AG04450 (cell line): ENCODE measurements around the gene SPATA18. TPM values are rescaled to one million over a fixed set of nuclear protein-coding genes. Genes with fewer than 3 reads are reported as not detected.

ENCODE experiments used
- CTCF ChIA-PET: fragments of 300-600, 350-600 bp; formaldehyde crosslinking; extraction: SDS; loops from one replicate; lab custom pipeline; 2022; ENCODE audit warnings: antibody characterized with exemption, inconsistent platforms; lab: Charles Lee
- POLR2A ChIA-PET: fragments of 350-600 bp; formaldehyde crosslinking; extraction: SDS; loops from one replicate; lab custom pipeline; 2021; ENCODE audit warnings: antibody characterized with exemption, inconsistent platforms; lab: Yijun Ruan, JAX
- DNase-seq: peaks from one replicate; pipeline ENCODE4 v3.0.0-alpha.2; 2011; ENCODE audit warnings: low read depth, low spot score
- H3K27ac ChIP-seq: one replicate; pipeline ENCODE4 v1.5.1; 2012; ENCODE audit warnings: low read depth, low read length, control low read depth
- H3K27me3 ChIP-seq: one replicate; pipeline ENCODE4 v1.6.0; 2012; ENCODE audit warnings: low read length; ENCODE audit not compliant: control insufficient read depth, insufficient read depth
- H3K4me3 ChIP-seq: 2 replicates; pipeline ENCODE4 v1.5.1; 2011; ENCODE audit warnings: mild to moderate bottlenecking, low read depth, low read length, control low read depth
- H3K9me3 ChIP-seq: 2 replicates; pipeline ENCODE4 v1.5.1; 2012; ENCODE audit warnings: low read length; ENCODE audit not compliant: control insufficient read depth, insufficient read depth
- polyA plus RNA-seq: library from polyadenylated mRNA; depleted of rRNA; stranded (reverse); fragments of >200 nt; gene quantifications from 2 replicates; pipeline ENCODE4 v1.2.3, GENCODE V29; 2011; rRNA removed
- TF ChIP-seq, protein P1 (sequence below): IDR thresholded peaks from 2 replicates; pipeline ENCODE4 v1.5.1; 2011; ENCODE audit warnings: low read depth, low read length, control low read depth, inconsistent platforms

Gene SPATA18
- polyA plus RNA-seq, 1 experiment: 12.7 TPM

DNA sequence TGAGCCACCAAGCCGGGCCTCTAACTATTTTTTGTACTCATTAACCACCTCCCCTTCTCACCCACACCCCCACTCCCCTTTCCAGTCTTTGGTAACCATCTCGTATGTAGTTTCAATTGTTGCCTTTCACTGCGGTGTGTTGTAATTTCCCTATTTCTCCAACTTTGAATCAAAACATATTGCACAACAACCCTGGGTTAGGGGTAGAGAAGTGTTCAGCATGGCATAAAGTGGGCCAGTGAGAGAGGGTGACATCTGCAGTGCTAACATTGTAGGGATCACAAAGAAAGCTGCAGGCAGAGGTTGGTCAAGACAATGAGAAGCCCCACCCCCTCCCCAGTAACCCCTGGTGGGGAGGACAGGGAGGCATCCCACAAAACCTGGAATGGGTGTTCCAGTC, 92.7 kb downstream of the SPATA18 start:
- no peak overlapping the region for H3K27ac ChIP-seq
- ChIA-PET POLR2A (no interaction called here), CTCF (no interaction called here)
- DNase-seq: no peak
- TF ChIP-seq, protein P1, sequence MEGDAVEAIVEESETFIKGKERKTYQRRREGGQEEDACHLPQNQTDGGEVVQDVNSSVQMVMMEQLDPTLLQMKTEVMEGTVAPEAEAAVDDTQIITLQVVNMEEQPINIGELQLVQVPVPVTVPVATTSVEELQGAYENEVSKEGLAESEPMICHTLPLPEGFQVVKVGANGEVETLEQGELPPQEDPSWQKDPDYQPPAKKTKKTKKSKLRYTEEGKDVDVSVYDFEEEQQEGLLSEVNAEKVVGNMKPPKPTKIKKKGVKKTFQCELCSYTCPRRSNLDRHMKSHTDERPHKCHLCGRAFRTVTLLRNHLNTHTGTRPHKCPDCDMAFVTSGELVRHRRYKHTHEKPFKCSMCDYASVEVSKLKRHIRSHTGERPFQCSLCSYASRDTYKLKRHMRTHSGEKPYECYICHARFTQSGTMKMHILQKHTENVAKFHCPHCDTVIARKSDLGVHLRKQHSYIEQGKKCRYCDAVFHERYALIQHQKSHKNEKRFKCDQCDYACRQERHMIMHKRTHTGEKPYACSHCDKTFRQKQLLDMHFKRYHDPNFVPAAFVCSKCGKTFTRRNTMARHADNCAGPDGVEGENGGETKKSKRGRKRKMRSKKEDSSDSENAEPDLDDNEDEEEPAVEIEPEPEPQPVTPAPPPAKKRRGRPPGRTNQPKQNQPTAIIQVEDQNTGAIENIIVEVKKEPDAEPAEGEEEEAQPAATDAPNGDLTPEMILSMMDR: no peak
- H3K4me3 ChIP-seq: no peak overlapping the region
- no peaks in the 10 kb centered on the region for H3K27me3 ChIP-seq
- H3K9me3 ChIP-seq: no peaks in the 10 kb centered on the region

DNA sequence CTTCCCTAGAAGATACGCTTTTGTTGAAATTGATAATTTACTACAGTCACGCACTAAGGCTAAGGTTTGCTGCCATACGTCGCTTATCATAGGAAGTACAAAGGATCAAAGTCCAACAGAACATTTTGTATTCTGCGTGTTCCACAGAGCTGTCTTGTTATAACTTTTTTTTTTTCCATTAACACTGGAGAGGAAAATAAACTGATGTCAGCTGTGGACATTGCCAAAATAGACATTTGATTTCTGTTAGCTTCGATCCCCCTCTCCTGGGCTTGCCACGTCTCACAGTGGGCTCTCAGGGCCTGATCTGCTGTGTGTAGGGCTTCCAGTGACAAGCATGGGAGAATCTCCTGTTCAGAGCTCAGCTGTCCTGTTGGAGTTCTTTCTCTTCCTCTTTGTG, 93.3 kb downstream of the SPATA18 start:
- no peak for DNase-seq
- ChIA-PET POLR2A (no interaction called here), CTCF (no interaction called here)
- Histone ChIP-seq H3K9me3 (no peaks in the 10 kb centered on the region), H3K27me3 (no peaks in the 10 kb centered on the region), H3K27ac (no peak overlapping the region), H3K4me3 (no peak overlapping the region)
- TF ChIP-seq, protein P1: no peak

Other genes starting within 250 kb of the SPATA18 start
- 55.7 and 67.2 TPM in 2 replicates for gene DCUN1D4, start 208.2 kb upstream of the SPATA18 start, polyA plus RNA-seq
- gene LRRC66, start 30.9 kb upstream of the SPATA18 start, polyA plus RNA-seq: 0.14 and 0.22 TPM in 2 replicates
- gene SGCB, start 13.0 kb upstream of the SPATA18 start, polyA plus RNA-seq: 38.7 and 47.7 TPM in 2 replicates